Nephron progenitor cell (in vitro differentiated cells): ENCODE measurements around the gene SCD5.

Experiments used
- DNase-seq: peaks from one replicate; pipeline ENCODE4 v3.0.0; 2021
- H3K27ac Mint-ChIP-seq: 2 replicates; pipeline ENCODE4 v1.8.0; 2021; ENCODE audit warnings: mild to moderate bottlenecking, moderate library complexity, mixed read lengths
- H3K27me3 Mint-ChIP-seq: 2 replicates; pipeline ENCODE4 v1.8.0; 2021; ENCODE audit warnings: mild to moderate bottlenecking, low read depth, mixed read lengths; ENCODE audit not compliant: poor library complexity
- H3K36me3 Mint-ChIP-seq: 2 replicates; pipeline ENCODE4 v1.8.0; 2021; ENCODE audit warnings: low read depth, mixed read lengths
- H3K4me1 Mint-ChIP-seq: 2 replicates; pipeline ENCODE4 v1.8.0; 2021; ENCODE audit warnings: mixed read lengths
- H3K4me3 Mint-ChIP-seq: 2 replicates; pipeline ENCODE4 v1.8.0; 2021; ENCODE audit warnings: mild to moderate bottlenecking, moderate library complexity, mixed read lengths
- H3K9me3 Mint-ChIP-seq: 2 replicates; pipeline ENCODE4 v1.8.0; 2021; ENCODE audit warnings: mild to moderate bottlenecking, moderate library complexity, mixed read lengths
- CTCF ChIP-seq: fragments of 200-600 bp; sonication (generic); IDR thresholded peaks from 2 replicates; pipeline ENCODE4 v1.5.0; 2021; ENCODE audit warnings: antibody characterized with exemption

Gene SCD5

GRCh38 chr4:82765134-82765533 is 33.5 kb downstream of the SCD5 start:
- DNase-seq = no peak
- peaks cover 6% of the 10 kb centered on the region for H3K4me1 Mint-ChIP-seq

GRCh38 chr4:82761229-82761628 is 37.4 kb downstream of the SCD5 start:
- no peak for DNase-seq
- Mint-ChIP-seq H3K4me1 (peaks cover 21% of the 10 kb centered on the region), H3K27ac (no peak overlapping the region), H3K4me3 (no peak overlapping the region), H3K27me3 (peaks cover 14% of the 10 kb centered on the region), H3K36me3 (peaks cover 5% of the 10 kb centered on the region), H3K9me3 (peaks cover 28% of the 10 kb centered on the region)
- TF ChIP-seq CTCF = no peak

More at GRCh38 chr4:82765134-82765533, 33.5 kb downstream of the SCD5 start:
- Mint-ChIP-seq H3K27me3 (peaks cover 4% of the 10 kb centered on the region), H3K9me3 (peaks cover 41% of the 10 kb centered on the region), H3K4me3 (no peak overlapping the region), H3K36me3 (peaks cover 15% of the 10 kb centered on the region), H3K27ac (no peak overlapping the region)
- TF ChIP-seq CTCF = no peak

- TF ChIP-seq CTCF = no peak
- Mint-ChIP-seq H3K4me3 (peak overlapping the region; percentile 35), H3K27me3 (peaks cover 14% of the 10 kb centered on the region), H3K9me3 (peaks cover 7% of the 10 kb centered on the region), H3K4me1 (peaks cover 31% of the 10 kb centered on the region), H3K27ac (peak overlapping the region; percentile 52), H3K36me3 (no peaks in the 10 kb centered on the region)
- no peak for DNase-seq
Observed at GRCh38 chr4:82758701-82759685, 39.6 kb downstream of the SCD5 start.

- no peak for DNase-seq
- H3K4me1 Mint-ChIP-seq = peaks cover 51% of the 10 kb centered on the region
- TF ChIP-seq CTCF = no peak
- no peaks in the 10 kb centered on the region for H3K9me3 Mint-ChIP-seq
- no peaks in the 10 kb centered on the region for H3K36me3 Mint-ChIP-seq
- H3K4me3 Mint-ChIP-seq = no peak overlapping the region
- no peak overlapping the region for H3K27ac Mint-ChIP-seq
- H3K27me3 Mint-ChIP-seq = peaks cover 16% of the 10 kb centered on the region
Observed at GRCh38 chr4:82756061-82756460, 42.5 kb downstream of the SCD5 start.

- Mint-ChIP-seq H3K27ac (no peak overlapping the region), H3K27me3 (peaks cover 17% of the 10 kb centered on the region), H3K9me3 (no peaks in the 10 kb centered on the region), H3K36me3 (no peaks in the 10 kb centered on the region), H3K4me1 (peaks cover 55% of the 10 kb centered on the region), H3K4me3 (no peak overlapping the region)
- no peak for DNase-seq
- TF ChIP-seq CTCF = no peak
Observed at GRCh38 chr4:82755650-82756049, 42.9 kb downstream of the SCD5 start.
